Endodermal cell (in vitro differentiated cells): Measurements from ENCODE around the gene DOK1. TPM values are rescaled to one million over a fixed set of nuclear protein-coding genes. Genes with fewer than 3 reads are reported as not detected.

Experiments
- DNase-seq: peaks from one replicate; pipeline ENCODE4 v3.0.0-alpha.2; 2017
- H3K27ac ChIP-seq: 2 replicates; pipeline ENCODE4 v1.5.1; 2013; ENCODE audit warnings: mild to moderate bottlenecking, low read depth, low read length, moderate library complexity
- H3K27me3 ChIP-seq: 2 replicates; pipeline ENCODE4 v1.6.1; 2013; ENCODE audit warnings: mild to moderate bottlenecking, low read length, moderate library complexity; ENCODE audit not compliant: insufficient read depth, control insufficient read depth, poor library complexity, severe bottlenecking
- H3K36me3 ChIP-seq: 2 replicates; pipeline ENCODE4 v1.7.0; 2013; ENCODE audit warnings: mild to moderate bottlenecking, low read length, moderate library complexity; ENCODE audit not compliant: control insufficient read depth, insufficient read depth
- H3K4me1 ChIP-seq: one replicate; pipeline ENCODE4 v1.7.0; 2013; ENCODE audit warnings: low read length; ENCODE audit not compliant: control insufficient read depth, insufficient read depth
- H3K4me3 ChIP-seq: 2 replicates; pipeline ENCODE4 v1.5.1; 2013; ENCODE audit warnings: mild to moderate bottlenecking, low read length, moderate library complexity
- H3K9ac ChIP-seq: 2 replicates; pipeline ENCODE4 v1.6.1; 2013; ENCODE audit warnings: mild to moderate bottlenecking, low read length, moderate library complexity; ENCODE audit not compliant: poor library complexity, severe bottlenecking; ENCODE audit errors: extremely low read depth
- H3K9me3 ChIP-seq: 2 replicates; pipeline ENCODE4 v1.6.1; 2013; ENCODE audit warnings: mild to moderate bottlenecking, low read length, moderate library complexity; ENCODE audit not compliant: control insufficient read depth
- H3K27ac Mint-ChIP-seq: 2 replicates; pipeline ENCODE4 v1.8.0; 2020; ENCODE audit warnings: mixed read lengths
- H3K27me3 Mint-ChIP-seq: 2 replicates; pipeline ENCODE4 v1.8.0; 2021; ENCODE audit warnings: mild to moderate bottlenecking, mixed read lengths; ENCODE audit not compliant: insufficient read depth
- H3K36me3 Mint-ChIP-seq: 2 replicates; pipeline ENCODE4 v1.8.0; 2020; ENCODE audit warnings: low read depth, mixed read lengths
- H3K4me1 Mint-ChIP-seq: 2 replicates; pipeline ENCODE4 v1.8.0; 2020; ENCODE audit warnings: mixed read lengths
- H3K4me3 Mint-ChIP-seq: 2 replicates; pipeline ENCODE4 v1.8.0; 2020; ENCODE audit warnings: mild to moderate bottlenecking, moderate library complexity, mixed read lengths
- H3K9me3 Mint-ChIP-seq: 2 replicates; pipeline ENCODE4 v1.8.0; 2020; ENCODE audit warnings: mild to moderate bottlenecking, mixed read lengths
- CTCF ChIP-seq: fragments of 200-600 bp; sonication (generic); conservative IDR thresholded peaks from 2 replicates; pipeline ENCODE4 v1.5.0; 2021; ENCODE audit warnings: antibody characterized with exemption, mild to moderate bottlenecking
- WGBS, 2 experiments: methylation state at CpG; one replicate each; pipeline versions ENCODE4 v1.1.5 to v1.1.7; 2013; ENCODE audit warnings: missing lambda C conversion rate in 2 of 2, mixed read lengths in 1 of 2; ENCODE audit not compliant: insufficient coverage in 1 of 2, insufficient read length in 1 of 2; 5-methylcytosine and 5-hydroxymethylcytosine counted together
- total RNA-seq, 2 donors: library from RNA; stranded (reverse); fragmentation: NEBNext Ultra II Directional in 1 of 2; extraction: Animal tissue kit (Norgen Biotek cat#: 25700) in 1 of 2; gene quantifications; 2 replicates in 1 of 2; 3 replicates in 1 of 2; pipeline ENCODE4 v1.2.1, GENCODE V29; 2021

Gene DOK1
- total RNA-seq, 2 donors from 2014 or later = 12.9 to 15.1 TPM

- H3K36me3 Mint-ChIP-seq = no peaks in the 10 kb centered on the region
- Histone ChIP-seq H3K36me3 (no peaks in the 10 kb centered on the region), H3K4me1 (no peaks in the 10 kb centered on the region), H3K9me3 (no peaks in the 10 kb centered on the region), H3K27me3 (peaks cover 47% of the 10 kb centered on the region), H3K27ac (no peak overlapping the region), H3K9ac (no peak overlapping the region), H3K4me3 (no peak overlapping the region)
- no peak overlapping the region for H3K4me3 Mint-ChIP-seq
- H3K27ac Mint-ChIP-seq = no peak overlapping the region
- no peaks in the 10 kb centered on the region for H3K9me3 Mint-ChIP-seq
- no peak for DNase-seq
- no peaks in the 10 kb centered on the region for H3K4me1 Mint-ChIP-seq
- peaks cover 16% of the 10 kb centered on the region for H3K27me3 Mint-ChIP-seq
- no peak for TF ChIP-seq CTCF
Measured at GRCh38 chr2:74566754-74567085, 12.2 kb downstream of the DOK1 start.

GRCh38 chr2:74567881-74568280 is 13.4 kb downstream of the DOK1 start:
- H3K9me3 ChIP-seq = no peaks in the 10 kb centered on the region
- H3K4me1 Mint-ChIP-seq = no peaks in the 10 kb centered on the region
- no peak overlapping the region for H3K4me3 Mint-ChIP-seq
- no peak overlapping the region for H3K27ac ChIP-seq
- H3K4me1 ChIP-seq = no peaks in the 10 kb centered on the region
- no peak overlapping the region for H3K9ac ChIP-seq
- WGBS, 2 experiments = 93 to 95% methylated on average over 4 to 5 of the region's 5 CpGs
- TF ChIP-seq CTCF = no peak
- H3K27me3 Mint-ChIP-seq = peaks cover 9% of the 10 kb centered on the region
- no peaks in the 10 kb centered on the region for H3K36me3 Mint-ChIP-seq
- H3K27me3 ChIP-seq = peaks cover 47% of the 10 kb centered on the region
- DNase-seq = no peak
- no peaks in the 10 kb centered on the region for H3K36me3 ChIP-seq
- no peaks in the 10 kb centered on the region for H3K9me3 Mint-ChIP-seq
- no peak overlapping the region for H3K4me3 ChIP-seq
- H3K27ac Mint-ChIP-seq = no peak overlapping the region

DNA sequence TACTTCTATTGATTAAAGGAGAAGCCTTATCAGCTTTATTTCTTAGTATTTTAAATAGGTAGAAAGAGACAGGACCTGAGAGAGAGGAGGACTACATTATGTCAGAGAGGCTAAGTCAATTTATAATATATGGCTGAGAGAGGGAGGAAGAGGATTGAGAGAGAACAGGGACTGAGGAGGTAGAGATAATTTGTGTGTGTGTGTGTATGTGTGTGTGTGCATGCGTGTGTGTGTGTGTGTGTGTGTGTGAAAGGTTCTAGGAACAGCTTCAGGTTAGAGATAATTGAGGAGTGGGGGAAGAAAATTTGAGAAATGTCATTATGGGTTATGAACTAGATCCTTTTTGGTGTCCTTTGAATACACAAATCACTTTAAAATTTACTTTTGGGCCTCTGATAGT is 15.2 kb downstream of the DOK1 start:
- no peak for DNase-seq
- Mint-ChIP-seq H3K9me3 (no peaks in the 10 kb centered on the region), H3K4me3 (no peak overlapping the region), H3K4me1 (no peaks in the 10 kb centered on the region), H3K27me3 (peaks cover 7% of the 10 kb centered on the region), H3K27ac (no peak overlapping the region), H3K36me3 (no peaks in the 10 kb centered on the region)
- Histone ChIP-seq H3K9me3 (no peaks in the 10 kb centered on the region), H3K27me3 (peaks cover 37% of the 10 kb centered on the region), H3K36me3 (no peaks in the 10 kb centered on the region), H3K4me3 (no peak overlapping the region), H3K27ac (no peak overlapping the region), H3K9ac (no peak overlapping the region), H3K4me1 (no peaks in the 10 kb centered on the region)
- WGBS, 2 experiments = 80% methylated on average over 1 of the region's 1 CpG; no CpG with 5 or more reads in 1 of the 2 experiments
- TF ChIP-seq CTCF = no peak
